ENCODE measurements around the gene PACSIN3.
A peak's percentile ranks its signal among the peaks of the same experiment; 100 is the strongest.

The PACSIN3 gene

DNA sequence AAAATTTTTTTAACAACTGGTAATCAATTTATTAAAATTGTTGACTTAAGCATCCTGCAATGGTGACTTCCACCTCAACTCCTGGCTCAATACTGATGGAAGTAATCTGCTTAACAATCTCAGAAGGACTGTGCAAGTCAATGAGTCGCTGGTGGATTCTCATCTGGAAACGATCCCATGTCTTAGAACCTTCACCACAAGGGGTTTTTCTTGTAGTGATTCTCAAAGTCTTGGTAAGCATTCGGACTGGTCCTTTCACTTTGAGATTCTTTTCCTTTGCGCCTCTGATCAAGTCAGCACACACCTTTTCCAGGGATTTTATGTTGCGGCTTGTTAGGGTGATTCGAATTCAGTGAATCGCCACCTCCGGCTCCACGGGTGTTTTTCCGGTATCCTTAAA, 4.9 kb upstream of the PACSIN3 start:
- DNase-seq, result peak; percentile 35

DNA sequence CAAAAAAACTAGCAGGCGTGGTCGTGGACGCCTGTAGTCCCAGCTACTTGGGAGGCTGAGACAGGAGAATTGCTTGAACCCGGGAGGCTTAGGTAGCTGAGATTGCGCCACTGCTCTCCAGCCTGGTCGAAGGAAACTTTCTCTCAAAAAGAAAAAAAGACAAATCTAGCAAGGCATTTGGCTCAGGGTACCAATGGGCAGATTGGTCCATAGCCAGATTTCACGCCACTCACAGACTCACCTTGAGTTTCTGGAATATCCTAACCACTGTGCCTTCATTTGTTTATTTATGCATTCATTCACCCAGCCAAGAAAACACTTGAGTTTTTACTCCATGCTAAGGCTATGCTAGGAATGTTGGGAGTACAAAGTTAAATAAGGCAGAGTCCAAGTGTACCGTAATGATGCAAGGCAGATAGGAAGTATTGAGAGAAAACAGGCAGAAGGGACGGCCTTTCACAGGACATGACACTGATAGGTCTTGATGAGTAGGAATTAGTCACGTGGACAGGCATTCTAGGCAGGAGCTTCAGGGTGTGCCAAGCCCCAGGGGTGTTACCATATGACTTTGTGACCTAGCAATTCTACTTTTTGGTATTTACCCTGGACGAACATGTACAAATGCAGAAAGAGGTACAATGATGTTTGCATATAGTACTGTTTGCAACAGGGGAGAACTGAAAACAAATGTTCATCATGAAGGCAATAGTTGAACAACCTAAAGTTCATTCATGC, 3.0 kb upstream of the PACSIN3 start:
- DNase-seq, result peak; percentile 61

DNA sequence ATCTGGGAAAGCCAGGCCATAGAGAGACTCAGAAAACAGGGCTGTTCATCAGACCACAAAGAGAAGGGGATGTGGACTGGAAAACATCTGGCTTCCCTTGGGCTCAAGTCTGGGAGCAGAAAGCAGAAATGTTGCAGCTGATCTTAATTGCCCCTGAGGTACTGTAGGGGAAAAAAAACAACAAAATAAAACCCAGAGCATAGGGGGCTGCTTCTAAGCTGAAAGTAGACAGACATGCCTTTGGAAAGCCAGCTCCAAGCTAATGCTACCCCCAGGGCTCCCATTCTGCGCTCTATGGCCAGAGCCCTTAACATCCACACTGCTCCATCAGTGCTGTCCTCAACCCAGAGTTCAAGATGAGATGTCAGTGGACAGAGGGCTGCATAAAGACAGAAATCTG, 2.0 kb upstream of the PACSIN3 start:
- DNase-seq, result peak; percentile 14

DNA sequence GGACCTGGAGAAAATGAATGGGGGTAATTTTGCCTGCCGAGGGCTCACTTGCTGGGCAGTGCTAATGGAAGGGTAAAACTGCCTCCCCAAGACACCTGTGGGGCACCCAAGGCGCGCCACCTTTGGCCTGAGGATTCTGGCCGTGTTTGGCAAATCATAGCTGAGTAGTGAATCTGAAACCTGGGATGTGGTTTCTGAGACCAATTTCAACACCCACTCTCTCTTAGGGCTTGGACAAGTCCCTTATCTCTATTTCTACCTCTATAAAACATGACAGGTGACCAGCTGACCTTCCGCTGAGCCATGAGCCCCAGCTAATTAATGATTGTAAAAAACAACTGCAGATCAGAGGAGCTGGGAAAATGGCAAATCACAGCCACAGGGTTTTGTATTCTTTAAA, 1.5 kb upstream of the PACSIN3 start:
- DNase-seq, result no peak

DNA sequence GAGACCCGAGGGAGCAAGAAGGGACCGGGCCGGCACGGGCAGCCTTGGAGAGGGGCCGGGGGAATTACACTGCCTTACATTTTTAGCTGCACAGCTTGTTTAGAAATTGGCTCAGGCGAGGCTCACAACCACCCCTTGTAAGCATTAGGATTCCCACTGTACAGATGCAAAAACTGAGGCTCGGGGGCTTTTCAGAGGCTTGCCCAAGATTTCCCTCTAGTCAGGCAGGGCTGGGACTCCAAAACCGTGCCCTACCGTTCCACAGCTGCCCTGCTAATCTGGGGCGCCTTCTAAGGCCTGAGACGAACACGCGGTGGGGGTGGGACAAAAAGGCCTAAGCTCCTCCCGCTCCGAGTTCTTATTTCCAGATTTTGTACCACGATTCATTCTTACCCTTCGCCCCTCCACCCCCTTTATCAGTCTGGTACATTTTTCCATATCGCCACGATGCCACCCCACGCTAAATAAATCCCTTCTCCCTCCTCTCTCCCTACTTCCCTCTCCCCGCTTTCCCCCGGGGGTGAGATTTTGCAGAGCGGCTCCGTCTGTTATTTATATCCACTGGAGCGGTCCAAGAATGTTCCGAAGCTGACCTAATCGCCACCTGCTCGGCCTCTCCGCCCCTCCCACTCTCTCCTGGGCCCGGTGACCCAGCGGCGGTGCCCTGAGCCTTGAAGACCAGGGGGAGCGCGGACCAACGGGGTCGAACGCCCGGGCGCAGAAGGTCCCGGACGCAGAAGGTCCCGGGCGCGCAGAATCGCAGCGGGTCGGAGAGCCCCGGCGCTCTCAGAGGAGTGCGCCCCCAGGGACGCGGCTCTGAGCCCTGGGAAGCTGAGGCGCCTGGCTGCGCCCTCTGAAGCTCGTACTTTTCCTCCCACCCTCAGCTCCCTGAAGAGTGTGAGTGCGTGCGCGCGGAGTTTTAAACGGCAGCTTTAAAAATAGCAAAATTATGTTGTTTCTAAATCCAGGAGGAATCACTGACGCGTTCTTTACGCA, 764 bp upstream of the PACSIN3 start:
- DNase-seq, result peak; percentile 17

DNA sequence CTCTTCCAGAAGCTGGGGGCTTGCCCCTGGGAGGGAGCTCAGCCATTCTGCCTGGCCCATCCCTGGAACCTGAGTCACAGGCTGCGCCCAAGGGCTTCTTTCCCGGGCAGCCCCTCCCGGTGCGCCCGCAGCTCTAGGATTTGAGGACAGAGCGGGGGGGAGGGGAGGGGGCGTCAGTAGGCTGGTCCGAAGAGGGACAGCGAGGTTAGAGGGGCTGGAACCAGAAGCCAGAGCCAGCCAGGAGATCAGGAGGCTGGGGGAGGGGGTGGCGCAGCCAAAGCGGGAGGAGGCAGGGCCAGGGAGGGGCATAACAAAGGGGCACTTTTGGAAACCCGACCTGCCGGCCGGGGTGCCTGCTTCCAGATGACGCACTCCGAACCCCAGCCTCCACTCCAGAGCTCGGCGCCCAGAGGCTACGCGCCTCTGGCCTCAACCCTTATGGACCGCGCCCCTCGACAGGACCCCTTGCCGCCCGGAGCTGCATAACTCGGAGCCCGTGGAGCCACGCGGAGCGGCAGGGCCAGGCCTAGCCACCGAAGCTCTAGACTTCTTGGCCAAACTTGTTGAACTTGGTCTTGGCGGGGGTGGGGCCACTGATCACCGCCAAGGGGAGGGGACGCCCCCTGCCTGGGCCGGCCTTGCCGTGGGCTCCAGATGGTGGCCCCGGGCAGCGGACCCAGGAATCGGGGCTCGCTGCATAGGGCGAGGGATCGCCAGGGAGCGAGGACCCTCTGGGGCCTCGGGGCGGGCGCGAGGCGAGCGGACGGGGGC, 744 bp downstream of the PACSIN3 start:
- DNase-seq, result peak; percentile 31

DNA sequence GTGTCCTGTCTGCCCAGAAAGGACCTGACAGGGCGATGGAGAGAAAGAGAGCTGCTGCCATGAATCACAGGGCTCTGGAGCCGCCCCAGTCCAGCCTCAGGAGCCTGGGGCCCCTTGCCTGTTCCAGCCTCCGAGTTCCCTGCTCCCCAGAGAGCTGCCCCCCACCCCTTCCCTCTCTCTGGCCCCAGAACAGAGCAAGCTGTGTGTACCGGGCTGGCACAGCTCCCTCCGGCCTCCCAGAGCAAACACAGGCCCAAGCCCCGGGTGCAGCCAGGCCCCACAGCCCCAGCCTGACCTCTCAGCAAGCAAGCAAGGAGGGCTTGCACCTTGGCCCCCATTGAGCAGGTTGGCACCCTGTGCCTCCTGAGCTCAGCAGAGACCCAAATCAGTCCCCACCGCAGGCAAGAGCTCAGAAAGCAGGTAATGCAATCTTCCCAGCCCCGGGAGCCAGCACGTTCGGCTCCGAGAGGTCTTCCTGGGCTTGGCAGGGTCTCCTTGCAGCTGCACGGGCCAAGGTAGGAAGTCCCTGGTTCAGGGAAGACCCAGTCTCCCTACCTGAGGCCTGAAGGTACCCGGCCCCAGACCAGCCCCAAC, 1.4 kb downstream of the PACSIN3 start:
- DNase-seq, result no peak

DNA sequence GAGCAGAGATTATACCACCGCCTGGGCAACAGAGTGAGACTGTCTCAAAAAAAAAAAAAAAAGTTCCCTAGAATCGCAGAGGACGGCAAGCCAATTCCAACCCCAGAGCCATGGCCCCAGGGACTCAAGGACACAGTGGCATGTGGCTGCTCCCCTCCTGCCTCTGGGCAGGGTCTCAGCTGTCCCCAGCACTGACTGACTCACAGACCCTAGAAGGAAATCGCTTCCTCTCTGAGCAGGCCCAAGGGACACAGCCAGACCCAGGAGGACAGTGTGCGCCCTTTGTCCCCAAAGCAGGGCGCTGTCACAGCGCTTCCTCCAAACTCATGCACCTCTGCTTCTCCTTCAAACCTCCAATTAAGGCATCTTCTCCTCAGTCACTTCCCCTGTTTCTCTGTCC, 2.3 kb downstream of the PACSIN3 start:
- DNase-seq, result no peak

DNA sequence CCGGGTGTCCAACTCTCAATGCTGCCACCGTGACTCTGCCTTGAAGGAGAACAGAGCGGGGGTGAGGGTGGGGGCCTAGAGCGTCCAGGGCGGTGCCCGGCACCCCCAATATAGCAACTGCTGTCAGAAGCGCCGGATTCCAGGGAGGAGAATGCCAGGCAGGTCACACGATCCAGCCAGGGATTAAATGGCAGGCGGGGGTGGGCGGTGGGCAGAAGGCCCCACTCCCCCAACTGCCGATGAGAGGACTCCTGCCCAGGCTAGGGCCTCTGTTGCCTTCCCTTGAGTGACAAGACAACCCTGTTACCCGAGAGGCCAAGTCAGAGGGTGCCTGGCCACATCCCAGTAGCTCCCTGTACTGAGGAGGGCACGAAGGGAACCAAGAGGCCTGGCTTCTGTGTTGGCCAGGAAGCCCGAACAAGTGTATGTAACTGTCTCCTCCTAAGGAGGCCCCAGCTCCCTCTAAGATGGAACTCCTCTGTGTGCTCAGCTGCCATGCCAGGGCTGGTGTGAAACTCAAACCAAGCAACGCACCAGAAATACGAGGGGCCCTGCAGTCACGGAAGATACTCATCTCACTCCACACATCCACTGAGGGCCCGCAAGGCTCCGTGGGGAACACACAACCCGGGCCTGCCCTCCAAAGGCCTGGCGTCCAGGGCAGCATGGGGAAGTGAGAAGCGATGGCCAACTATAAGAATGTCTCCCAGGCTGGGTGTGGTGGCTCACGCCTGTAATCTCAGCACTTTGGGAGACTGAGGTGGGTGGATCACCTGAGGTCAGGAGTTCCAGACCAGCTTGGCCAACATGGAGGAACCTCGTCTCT, 3.0 kb downstream of the PACSIN3 start:
- DNase-seq, result no peak

DNA sequence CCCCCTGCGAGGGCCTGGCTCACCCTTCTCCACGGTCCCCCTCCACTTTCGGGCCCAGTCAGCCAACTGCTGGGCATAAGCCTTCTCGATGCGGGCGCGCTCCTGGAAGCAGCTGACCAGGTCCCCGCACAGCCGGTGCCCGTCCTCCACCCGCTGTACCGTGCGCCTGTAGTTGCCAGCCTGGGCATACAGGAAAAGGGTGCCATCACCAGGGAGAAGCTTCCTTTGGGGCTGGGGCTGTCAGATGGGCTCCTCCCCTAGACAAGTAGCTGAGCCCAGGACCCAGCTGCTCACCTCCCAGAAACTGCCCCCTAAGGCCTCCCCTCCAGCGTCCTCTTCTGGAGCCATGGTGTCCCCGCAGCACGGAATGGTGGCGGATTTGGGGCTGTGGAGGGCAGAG, 3.9 kb downstream of the PACSIN3 start:
- no peak for DNase-seq

DNA sequence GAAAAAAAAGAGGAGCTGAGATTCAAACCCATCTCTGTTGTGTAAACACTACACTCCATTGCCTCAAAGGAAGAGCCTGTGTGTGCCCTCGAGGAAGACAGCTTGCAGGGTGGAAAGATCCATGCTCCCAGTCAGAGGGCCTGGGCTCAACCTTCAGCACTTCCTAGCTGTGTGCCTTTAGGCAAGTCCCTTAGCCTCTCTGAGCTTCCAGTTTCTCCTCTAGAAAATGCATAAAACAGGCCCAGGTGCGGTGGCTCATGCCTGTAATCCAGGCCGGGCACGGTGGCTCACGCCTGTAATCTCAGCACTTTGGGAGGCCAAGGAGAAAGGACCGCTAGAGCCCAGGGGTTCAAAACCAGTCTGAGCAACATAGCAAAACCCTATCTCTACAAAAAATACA, 5.0 kb downstream of the PACSIN3 start:
- DNase-seq, result no peak

DNA sequence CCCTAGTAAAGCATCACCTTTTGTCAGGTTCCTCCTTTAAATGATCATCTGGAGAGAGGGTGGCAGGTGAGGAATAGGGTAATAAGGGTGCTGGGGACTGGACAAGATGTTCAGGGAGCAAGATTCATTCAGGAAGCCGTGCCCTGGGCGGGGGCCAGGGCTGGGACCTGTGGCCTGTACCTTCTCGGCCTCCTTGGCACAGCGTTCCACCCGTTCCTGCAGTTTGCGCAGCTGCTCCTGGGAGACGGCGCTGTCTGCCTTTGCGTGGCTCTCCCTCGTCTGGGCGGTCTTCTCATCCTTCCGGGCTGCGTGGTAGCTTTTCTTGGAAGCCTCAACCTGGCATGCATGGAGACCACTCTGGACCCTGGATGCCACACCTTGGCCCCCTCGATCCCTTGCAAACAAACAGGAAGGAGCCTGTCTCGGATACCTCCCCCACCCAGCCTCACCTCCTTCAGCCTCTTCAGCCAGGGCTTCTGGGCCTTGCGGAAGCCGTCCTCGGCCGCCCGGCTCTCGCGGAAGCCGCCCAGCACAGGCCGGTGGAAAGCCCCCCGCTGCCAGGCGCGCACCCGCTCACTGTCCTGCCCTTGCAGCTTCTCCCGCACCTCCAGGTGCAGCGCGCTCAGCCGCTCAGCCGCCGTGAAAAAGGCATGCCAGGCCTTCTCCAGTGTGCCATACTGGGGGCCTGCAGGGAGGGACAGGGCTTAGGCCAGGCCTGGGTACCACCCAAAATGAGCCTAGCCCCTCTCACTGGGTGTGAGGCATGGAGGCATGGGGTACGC, 6.0 kb downstream of the PACSIN3 start:
- no peak for DNase-seq

DNA sequence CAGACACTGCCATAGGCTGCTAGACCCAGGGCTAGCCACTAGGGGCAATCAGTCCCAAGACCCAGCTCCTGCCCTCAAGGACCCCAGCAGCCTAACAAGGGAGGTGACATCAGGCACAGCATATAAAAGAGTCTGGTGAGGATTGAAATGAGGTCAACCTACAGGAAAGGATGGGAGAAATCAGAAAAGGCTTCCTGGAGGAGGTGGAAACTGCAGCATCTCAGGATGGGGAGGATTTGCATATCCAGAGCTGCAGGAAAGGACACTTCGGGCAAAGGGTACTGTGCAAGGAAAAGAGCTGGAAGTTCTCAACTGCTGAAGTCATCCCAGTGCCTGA, 6.6 kb downstream of the PACSIN3 start:
- DNase-seq, result no peak

DNA sequence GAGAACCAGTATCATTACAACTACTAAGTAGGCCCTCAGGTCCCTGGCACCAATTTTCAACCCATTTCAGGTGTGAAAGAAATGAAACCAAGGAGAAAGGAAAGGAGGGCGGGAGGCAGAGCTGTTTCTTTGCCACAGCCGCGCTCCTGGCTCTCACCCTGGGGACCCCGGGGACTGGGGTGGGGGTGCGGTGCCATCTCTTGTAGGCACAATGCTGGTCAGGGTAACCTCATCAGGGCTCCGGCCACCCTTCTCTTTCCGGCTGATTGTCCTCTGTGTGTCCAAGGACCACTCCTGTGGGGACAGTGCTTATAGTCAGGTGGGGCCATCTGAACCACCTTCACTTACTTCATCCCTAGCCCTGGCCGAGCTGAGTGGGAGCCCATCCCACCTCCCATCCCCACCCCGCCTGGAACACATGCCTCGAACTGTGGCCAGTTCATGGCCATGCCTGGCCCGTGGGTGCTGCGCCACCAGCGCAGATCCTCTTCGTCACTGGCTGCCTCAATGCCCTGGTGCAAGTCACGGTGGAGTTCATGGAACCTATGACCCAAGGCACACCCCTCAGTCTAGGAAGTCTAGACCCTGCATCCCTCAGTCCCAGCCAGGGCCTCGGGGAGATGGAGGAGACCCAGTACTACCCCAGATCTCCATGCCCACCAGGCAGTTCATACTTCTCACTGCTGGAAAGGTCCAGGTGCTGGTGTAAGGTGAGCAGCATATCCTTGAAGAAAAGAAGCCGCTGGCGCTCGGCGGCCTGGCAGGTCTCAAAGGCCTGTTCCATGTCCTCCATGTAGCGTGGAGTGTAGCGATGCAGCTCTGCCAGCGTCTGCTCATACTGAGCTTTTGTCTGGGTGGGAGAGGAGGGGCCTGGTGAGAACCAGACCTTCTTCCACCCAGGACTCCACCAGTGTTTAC, 7.2 kb downstream of the PACSIN3 start:
- no peak for DNase-seq

DNA sequence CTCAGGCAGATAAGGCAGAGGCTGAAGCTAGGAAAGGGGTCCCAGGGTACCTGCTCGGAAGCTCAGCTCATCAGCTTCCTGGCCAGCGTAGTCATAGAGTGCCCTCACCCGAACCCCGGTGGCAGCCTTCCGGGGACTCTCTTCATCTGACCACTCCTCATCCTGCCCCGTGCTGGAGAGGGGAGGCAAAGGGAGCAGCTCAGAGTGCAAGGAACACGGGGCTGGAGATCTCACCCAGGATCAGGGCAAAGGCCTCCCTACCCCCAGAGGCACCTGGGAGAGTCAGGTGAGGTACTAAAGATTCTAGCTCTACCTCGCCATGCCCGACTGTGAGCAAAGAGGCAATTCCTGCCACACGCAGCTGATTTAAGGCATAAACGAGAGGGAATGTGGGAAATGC, 7.9 kb downstream of the PACSIN3 start:
- DNase-seq, result no peak

DNA sequence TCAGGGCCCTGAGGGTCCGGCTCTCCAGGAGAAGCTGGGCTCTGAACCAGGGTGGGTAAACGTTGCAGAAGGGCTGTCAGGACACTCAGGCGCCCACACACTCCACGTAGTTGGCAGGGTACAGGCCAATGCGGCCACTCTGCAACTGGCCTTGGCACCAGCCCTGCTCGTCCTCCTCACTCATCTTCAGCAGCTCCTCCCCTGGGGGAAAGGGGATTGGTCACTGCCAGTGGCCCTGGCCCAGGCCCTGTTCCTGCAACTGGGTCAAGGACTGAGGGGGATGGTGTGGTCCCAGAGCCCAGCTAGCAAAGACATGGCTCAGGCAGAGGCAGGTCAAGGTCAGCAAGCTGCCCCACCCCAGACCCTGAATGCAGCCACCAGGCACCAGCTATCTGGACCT, 8.4 kb downstream of the PACSIN3 start:
- DNase-seq, result no peak

DNA sequence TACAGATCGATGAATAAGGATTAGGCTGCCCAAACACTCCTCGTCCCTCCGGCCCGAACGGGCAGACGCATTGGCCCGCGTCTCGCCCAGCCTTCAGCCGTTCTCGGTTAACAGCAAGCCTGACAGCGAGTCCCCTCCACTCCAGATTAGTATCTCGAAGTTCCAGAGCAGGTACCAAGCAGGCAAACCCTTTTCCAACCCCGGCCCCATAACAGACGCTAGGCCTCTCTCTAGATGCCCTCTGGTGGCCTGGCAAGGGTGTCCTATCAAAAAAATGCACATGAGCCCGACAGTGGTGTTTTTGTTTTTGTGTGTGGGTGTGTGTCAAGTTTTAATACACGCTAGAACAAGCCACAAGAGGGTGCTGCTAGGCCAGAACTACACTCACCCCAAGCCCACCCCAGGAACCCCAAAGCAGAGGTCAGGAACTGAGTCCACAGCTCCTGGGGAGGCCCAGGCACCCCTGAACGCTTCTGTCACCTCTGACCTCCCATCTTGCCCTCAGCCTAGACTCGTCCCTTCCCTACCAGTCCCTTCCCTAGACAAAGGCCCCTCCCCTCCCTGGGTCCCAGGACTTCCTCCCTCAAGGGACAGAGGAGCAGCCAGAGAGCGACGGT, 8.9 kb downstream of the PACSIN3 start:
- peak; percentile 75 for DNase-seq

DNA sequence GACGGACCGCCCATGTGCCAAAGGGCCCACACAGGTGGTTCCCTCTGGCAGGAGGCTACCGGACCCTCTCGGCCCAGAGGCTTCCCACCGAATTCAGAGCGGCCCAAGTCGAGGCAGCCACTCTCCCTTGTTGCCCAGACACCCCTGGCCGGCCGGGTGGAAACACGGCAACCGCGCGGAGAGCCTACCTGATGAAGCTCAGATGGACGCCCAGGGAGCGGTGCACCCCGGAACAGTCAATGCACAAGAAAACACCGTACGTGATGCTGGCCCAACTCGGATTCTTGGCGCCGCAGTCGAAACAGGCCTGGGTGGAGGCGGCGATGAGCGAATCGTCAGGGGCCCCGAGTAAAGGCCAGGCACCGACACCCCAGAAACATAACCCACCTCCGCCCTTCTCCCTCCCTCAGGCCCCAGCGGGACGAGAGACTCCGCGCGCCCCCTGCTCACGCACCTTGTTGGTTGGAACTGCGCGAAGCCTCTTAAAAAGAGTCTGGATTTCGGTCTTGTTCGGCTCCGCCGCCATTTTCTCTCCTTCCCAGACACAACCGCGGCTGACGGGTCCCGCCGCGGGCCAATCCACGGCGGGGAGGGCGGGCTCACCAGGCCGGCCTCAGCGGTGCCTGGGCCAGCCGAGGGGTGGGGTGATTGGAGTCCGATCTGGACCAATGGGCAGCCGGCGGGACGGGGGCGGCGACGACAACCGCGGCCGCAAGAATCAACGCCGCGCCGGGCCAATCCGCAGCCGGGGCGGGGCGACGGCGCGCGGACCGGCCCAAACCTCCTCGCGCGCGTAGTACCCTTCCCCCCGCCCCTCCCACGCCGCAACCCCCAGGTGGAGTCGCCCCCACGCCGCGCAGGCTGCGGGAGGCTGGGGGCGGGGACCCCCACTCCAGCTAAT, 9.7 kb downstream of the PACSIN3 start, which contains the start of gene ARFGAP2:
TSS of gene ARFGAP2 (minus strand) at position 552 of the 901 bp plus-strand sequence. CDS start at position 526, 26 bp downstream.
- DNase-seq, result peak; percentile 95

All from fibroblast of upper back skin (primary cell).